ENCODE measurements around the gene MGMT. TPM values are rescaled to one million over a fixed set of nuclear protein-coding genes. Genes with fewer than 3 reads are reported as not detected.

Gene MGMT
- total and polyA plus RNA-seq, 3 donors from 2014 or later = 32.8 to 40.7 (median 37.9) TPM

DNA sequence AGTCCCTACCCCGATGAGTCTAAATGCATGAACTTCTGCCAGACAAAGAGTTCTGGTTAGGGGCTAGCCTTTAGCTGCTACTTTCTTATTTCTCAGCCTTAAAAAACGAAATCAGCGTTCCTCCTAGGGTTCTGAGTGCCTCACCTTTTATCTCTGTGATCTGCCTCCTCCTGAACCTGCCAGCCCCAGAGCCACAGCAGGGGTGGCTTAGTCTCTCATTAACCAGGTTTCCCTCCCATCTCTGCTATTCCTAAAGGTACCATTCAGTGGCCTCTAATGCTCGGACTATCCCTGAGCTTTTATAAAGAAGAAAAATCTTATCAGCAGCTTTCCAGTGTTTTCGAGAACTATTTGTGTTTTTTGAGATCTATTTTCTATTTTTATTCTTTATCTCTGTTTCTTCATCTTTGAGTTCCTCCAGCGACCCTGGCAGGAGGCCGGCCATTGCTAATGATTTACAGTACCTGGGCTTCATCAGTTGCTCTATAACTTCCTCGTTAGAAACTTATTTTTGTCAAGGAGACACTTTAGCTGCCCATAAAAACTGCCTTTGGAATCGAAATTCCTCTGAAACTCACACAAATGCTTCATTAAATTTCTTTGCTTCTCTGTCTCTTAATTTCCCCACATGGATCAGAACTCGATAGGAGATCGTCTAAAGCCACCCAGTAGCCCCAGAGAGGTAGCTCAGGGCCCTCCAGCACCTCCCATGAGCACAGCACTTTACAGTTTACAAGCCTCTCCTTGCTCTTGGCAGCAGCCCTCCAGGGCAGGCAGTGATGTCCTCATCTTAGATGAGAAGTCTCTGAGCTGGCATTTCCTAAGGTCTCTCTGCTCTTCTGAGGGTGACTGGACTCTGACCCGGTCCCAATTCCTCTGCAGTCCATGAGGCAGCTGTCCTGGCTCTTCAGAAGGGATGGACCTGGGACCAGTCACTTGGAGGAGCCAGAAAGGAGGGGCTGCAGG is 347.9 kb downstream of the MGMT start:
- no peaks in the 10 kb centered on the region for H3K36me3 ChIP-seq (ENCODE audit: low read depth, missing control alignments)
- H3K27me3 ChIP-seq = no peaks in the 10 kb centered on the region
- H3K27ac ChIP-seq = no peak overlapping the region
- intact Hi-C loops (cut with DNase I; ENCODE audit: low total_unique reads) = no loop called here
- no peaks in the 10 kb centered on the region for H3K9me3 ChIP-seq
- no peak for TF ChIP-seq POLR2A (IDR thresholded peaks at IDR 0.05)
- TF ChIP-seq, protein P1, sequence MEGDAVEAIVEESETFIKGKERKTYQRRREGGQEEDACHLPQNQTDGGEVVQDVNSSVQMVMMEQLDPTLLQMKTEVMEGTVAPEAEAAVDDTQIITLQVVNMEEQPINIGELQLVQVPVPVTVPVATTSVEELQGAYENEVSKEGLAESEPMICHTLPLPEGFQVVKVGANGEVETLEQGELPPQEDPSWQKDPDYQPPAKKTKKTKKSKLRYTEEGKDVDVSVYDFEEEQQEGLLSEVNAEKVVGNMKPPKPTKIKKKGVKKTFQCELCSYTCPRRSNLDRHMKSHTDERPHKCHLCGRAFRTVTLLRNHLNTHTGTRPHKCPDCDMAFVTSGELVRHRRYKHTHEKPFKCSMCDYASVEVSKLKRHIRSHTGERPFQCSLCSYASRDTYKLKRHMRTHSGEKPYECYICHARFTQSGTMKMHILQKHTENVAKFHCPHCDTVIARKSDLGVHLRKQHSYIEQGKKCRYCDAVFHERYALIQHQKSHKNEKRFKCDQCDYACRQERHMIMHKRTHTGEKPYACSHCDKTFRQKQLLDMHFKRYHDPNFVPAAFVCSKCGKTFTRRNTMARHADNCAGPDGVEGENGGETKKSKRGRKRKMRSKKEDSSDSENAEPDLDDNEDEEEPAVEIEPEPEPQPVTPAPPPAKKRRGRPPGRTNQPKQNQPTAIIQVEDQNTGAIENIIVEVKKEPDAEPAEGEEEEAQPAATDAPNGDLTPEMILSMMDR (IDR thresholded peaks at IDR 0.05) = no peak
- no peak for DNase-seq
- H3K4me3 ChIP-seq = no peak overlapping the region
- 55 to 60% methylated on average over 12 of the region's 12 CpGs for WGBS, 2 donors
- H3K4me1 ChIP-seq = no peaks in the 10 kb centered on the region

DNA sequence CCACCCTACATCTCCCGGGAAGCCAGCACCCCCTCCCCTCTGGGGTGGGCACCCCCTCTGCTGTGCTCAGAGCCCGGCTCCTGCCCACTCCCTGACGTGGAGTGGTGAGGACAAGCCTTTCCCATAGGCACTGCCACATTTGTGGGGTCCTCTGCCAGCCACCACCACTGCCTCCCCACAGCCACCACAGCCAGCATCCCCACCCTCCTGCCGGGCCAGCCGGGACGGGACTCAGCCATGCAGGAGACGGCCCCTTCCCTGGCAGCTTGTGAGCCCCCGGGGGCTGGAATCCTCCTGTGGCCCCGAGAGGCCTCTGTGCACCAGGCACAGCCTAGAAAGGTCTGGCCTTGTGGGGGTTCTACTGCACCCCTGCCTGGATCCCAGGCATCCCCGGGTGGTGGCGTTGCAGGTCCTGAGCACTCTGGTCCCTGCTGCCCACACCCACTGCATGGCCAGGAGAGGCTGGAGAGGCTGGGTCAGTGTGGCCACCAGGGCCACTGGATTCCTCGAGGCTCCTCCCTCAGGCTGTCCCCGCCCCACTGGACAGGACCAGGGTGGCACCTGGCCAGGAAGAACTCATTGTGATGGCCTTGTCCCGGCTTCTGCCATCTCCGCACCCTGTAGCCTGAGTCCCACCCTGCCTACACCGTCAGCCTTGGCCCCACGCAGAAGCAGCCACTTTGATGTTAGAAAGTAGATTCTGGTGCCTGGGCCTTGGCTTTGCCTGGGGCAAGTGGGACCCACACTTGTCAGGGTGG is 349.0 kb downstream of the MGMT start:
- Histone ChIP-seq H3K36me3 (ENCODE audit: low read depth, missing control alignments) (no peaks in the 10 kb centered on the region), H3K27me3 (no peaks in the 10 kb centered on the region), H3K4me1 (no peaks in the 10 kb centered on the region), H3K27ac (no peak overlapping the region), H3K4me3 (no peak overlapping the region), H3K9me3 (no peaks in the 10 kb centered on the region)
- intact Hi-C loops (cut with DNase I; ENCODE audit: low total_unique reads) = no loop called here
- TF ChIP-seq, protein P1 (IDR thresholded peaks at IDR 0.05) = no peak
- TF ChIP-seq POLR2A (IDR thresholded peaks at IDR 0.05) = no peak
- DNase-seq = no peak
- 89% methylated on average over 17 of the region's 17 CpGs; no CpG with 5 or more reads in 1 of the 2 donors for WGBS, 2 donors

DNA sequence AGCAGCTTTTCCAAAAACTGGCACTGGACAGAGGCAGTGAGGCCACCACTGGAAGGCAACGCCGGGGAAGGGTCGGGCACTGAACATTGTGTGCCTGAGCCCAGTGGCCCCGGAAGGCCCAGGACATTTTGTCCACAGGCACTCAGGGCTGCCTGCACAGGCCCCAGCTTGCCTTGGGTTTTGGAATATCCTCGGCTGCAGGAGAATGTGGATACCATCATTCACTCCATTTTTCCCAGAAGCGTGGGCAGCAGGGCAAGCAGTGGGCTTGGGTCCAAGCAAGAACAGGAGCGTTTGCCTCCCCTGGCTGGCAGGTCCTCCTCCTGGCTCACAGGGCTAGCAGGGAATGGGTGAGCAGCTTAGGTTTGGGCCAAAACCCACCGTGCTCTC is 349.6 kb downstream of the MGMT start:
- H3K36me3 ChIP-seq (ENCODE audit: low read depth, missing control alignments) = no peaks in the 10 kb centered on the region
- WGBS, 2 donors = 94 to 96% methylated on average over 4 to 8 of the region's 8 CpGs
- intact Hi-C loops (cut with DNase I; ENCODE audit: low total_unique reads) = no loop called here
- H3K27me3 ChIP-seq = no peaks in the 10 kb centered on the region
- no peak overlapping the region for H3K4me3 ChIP-seq
- H3K9me3 ChIP-seq = no peaks in the 10 kb centered on the region
- DNase-seq = no peak
- no peaks in the 10 kb centered on the region for H3K4me1 ChIP-seq
- no peak for TF ChIP-seq POLR2A (IDR thresholded peaks at IDR 0.05)
- TF ChIP-seq, protein P1 (IDR thresholded peaks at IDR 0.05) = no peak
- H3K27ac ChIP-seq = no peak overlapping the region

All from testis (tissue), 3 donors.